PC-9 (cell line): ENCODE data around the gene VDAC2. TPM values are rescaled to one million over a fixed set of nuclear protein-coding genes. Genes with fewer than 3 reads are reported as not detected.
A peak's percentile ranks its signal among the peaks of the same experiment; 100 is the strongest.

Source experiments
- Bru-seq: library from RNA; stranded (reverse); fragments of 400-500 nt; gene quantifications from one replicate; lab custom pipeline; 2021; lab: Mats Ljungman, UMichigan
- BruChase-seq, 2 experiments: library from RNA; stranded (reverse); fragments of 400-500 nt; gene quantifications; one replicate each; lab custom pipeline; 2021; lab: Mats Ljungman, UMichigan
- BruUV-seq: library from RNA; stranded (reverse); fragments of 400-500 nt; replicated peaks from 2 replicates; lab custom pipeline; 2021; lab: Mats Ljungman, UMichigan
- CTCF ChIA-PET: fragments of 300-600 bp; sonication (Branson Sonifier 250); formaldehyde crosslinking; loops from one replicate; lab custom pipeline; 2022; ENCODE audit warnings: antibody characterized with exemption; lab: Charles Lee
- POLR2A ChIA-PET: fragments of 300-600 bp; sonication (Branson Sonifier 250); formaldehyde crosslinking; loops from one replicate; lab custom pipeline; 2022; ENCODE audit warnings: antibody characterized with exemption; ENCODE audit not compliant: unreplicated experiment; lab: Charles Lee
- DNase-seq, 2 experiments: peaks; one replicate each; pipeline versions ENCODE4 v3.0.0 to v3.0.0-alpha.2; 2015 to 2022; ENCODE audit warnings: mixed read lengths in 1 of 2
- H2AFZ ChIP-seq: fragments of 200-600 bp; sonication (generic); 2 replicates; pipeline ENCODE4 v1.8.1; 2017; ENCODE audit warnings: antibody characterized with exemption
- H3F3A ChIP-seq: fragments of 200-600 bp; sonication (generic); 2 replicates; pipeline ENCODE4 v1.8.1; 2017; ENCODE audit warnings: antibody characterized with exemption, mild to moderate bottlenecking, low read depth; ENCODE audit not compliant: insufficient read depth
- H3K27ac ChIP-seq: fragments of 200-600 bp; sonication (generic); 2 replicates; pipeline ENCODE4 v1.6.1; 2016; ENCODE audit warnings: mixed run types
- H3K27me3 ChIP-seq: fragments of 200-600 bp; sonication (generic); 2 replicates; pipeline ENCODE4 v1.6.1; 2016; ENCODE audit warnings: low read depth, mixed run types; ENCODE audit not compliant: insufficient read depth
- H3K36me3 ChIP-seq: fragments of 200-600 bp; sonication (generic); 2 replicates; pipeline ENCODE4 v1.6.1; 2016; ENCODE audit warnings: low read depth, mixed run types
- H3K4me1 ChIP-seq: fragments of 200-600 bp; sonication (generic); replicated peaks from 2 replicates; pipeline ENCODE4 v1.6.1; 2016; ENCODE audit warnings: mixed run types; ENCODE audit not compliant: insufficient read depth
- H3K4me2 ChIP-seq: fragments of 200-600 bp; sonication (generic); 2 replicates; pipeline ENCODE4 v1.6.1; 2017; ENCODE audit warnings: mixed run types
- H3K4me3 ChIP-seq: fragments of 200-600 bp; sonication (generic); 2 replicates; pipeline ENCODE4 v1.6.1; 2016; ENCODE audit warnings: mixed run types
- H3K79me2 ChIP-seq: fragments of 200-600 bp; sonication (generic); 2 replicates; pipeline ENCODE4 v1.6.1; 2017; ENCODE audit warnings: low read depth, mixed run types
- H3K9me2 ChIP-seq: fragments of 200-600 bp; sonication (generic); 2 replicates; pipeline ENCODE4 v1.8.1; 2017; ENCODE audit warnings: mild to moderate bottlenecking; ENCODE audit not compliant: insufficient read depth
- H3K9me3 ChIP-seq: fragments of 200-600 bp; sonication (generic); 2 replicates; pipeline ENCODE4 v1.8.1; 2016; ENCODE audit warnings: low read depth; ENCODE audit not compliant: insufficient read depth
- H4K20me1 ChIP-seq: fragments of 200-600 bp; sonication (generic); 2 replicates; pipeline ENCODE4 v1.8.1; 2017; ENCODE audit not compliant: insufficient read depth
- CTCF ChIP-seq: fragments of 200-600 bp; sonication (generic); conservative IDR thresholded peaks from 2 replicates; pipeline ENCODE4 v1.6.1; 2017; ENCODE audit warnings: mixed run types, antibody characterized with exemption, mild to moderate bottlenecking, moderate library complexity
- EZH2 ChIP-seq: fragments of 200-600 bp; sonication (generic); IDR thresholded peaks from 2 replicates; pipeline ENCODE4 v1.8.0; 2017; ENCODE audit warnings: antibody characterized with exemption, low read depth
- intact Hi-C: fragments of 100-400 bp; cut with micrococcal nuclease; formaldehyde crosslinking; loops from one replicate; pipeline ENCODE4 v1.10.0; 2022; ENCODE audit not compliant: unreplicated experiment
- long read RNA-seq: library from polyadenylated mRNA; stranded (forward); transcript quantifications from one replicate; pipeline ENCODE4 v2.0.0, GENCODE V29; 2022
- total RNA-seq: library from RNA; stranded (reverse); gene quantifications from 2 replicates; pipeline ENCODE4 v1.2.3, GENCODE V29; 2021

VDAC2 gene
- 241 and 243 TPM in 2 replicates for total RNA-seq
- Bru-seq, nascent RNA: percentile 98 among the genes with signal in this experiment
- BruChase-seq, experiment 1, labeled RNA remaining after a 2-hour chase: percentile 94 among the genes with signal in this experiment
- BruChase-seq, experiment 2, labeled RNA remaining after a 6-hour chase: percentile 97 among the genes with signal in this experiment
- long read RNA-seq, transcript VDAC2-203 (10 exons, 1,557 nt): major isoform, 454 of 536 reads
- long read RNA-seq, partial matches to known transcripts: 18 of 536 reads
- long read RNA-seq, other reads (novel, unspliced or antisense): 62 of 536 reads

- intact Hi-C loops: loop anchor here (1.0 kb wide), 3 partner anchors 15 to 22 kb away; no protein-coding TSS in a partner anchor
Measured at GRCh38 chr10:75210282-75211006, at the start of gene VDAC2. TSS of gene VDAC2 (plus strand) at chr10:75210796. CDS start at chr10:75211159, 363 bp downstream.

GRCh38 chr10:75165684-75166622 lies 44.6 kb upstream of the VDAC2 start:
- CTCF ChIA-PET: no interaction called here

More at GRCh38 chr10:75210282-75211006, at the start of gene VDAC2:
- peaks cover 26% of the 10 kb centered on the region for H3K36me3 ChIP-seq
- ChIA-PET POLR2A (interaction anchor here (0.5 to 0.8 kb wide), 8 partner anchors 8 to 1211 kb away, joined by 3 to 19 read pairs (median 3); no protein-coding TSS in a partner anchor), CTCF (interaction anchor here (1.4 to 1.8 kb wide), 3 partner anchors 22 to 26 kb away, joined by 4 to 23 read pairs (median 10); partner anchors contain the start of gene COMTD1)
- H3F3A ChIP-seq: peaks cover 45% of the 10 kb centered on the region
- H3K4me3 ChIP-seq: peak within 1 kb of the TSS; percentile 77
- peaks cover 33% of the 10 kb centered on the region for H3K4me1 ChIP-seq
- TF ChIP-seq CTCF (no peak), EZH2 (no peak)
- H4K20me1 ChIP-seq: peaks cover 23% of the 10 kb centered on the region
- H3K9me3 ChIP-seq: no peaks in the 10 kb centered on the region
- no peaks in the 10 kb centered on the region for H3K9me2 ChIP-seq
- peak within 1 kb of the TSS; percentile 93 for H2AFZ ChIP-seq
- peak; percentile 62 to 94 for DNase-seq
- peaks cover 47% of the 10 kb centered on the region for H3K79me2 ChIP-seq
- H3K27ac ChIP-seq: peak within 1 kb of the TSS; percentile 86
- BruUV-seq: no TSS peak
- no peaks in the 10 kb centered on the region for H3K27me3 ChIP-seq
- peak within 1 kb of the TSS; percentile 99 for H3K4me2 ChIP-seq

More at GRCh38 chr10:75165684-75166622, 44.6 kb upstream of the VDAC2 start:
- Histone ChIP-seq H3K4me2 (0 out of 2 replicates have a peak overlapping the region, but pooled peaks have one; percentile 6), H3F3A (peaks cover 10% of the 10 kb centered on the region; the same call in 1 of the 2 replicates), H3K9me2 (no peaks in the 10 kb centered on the region), H3K36me3 (peaks cover 6% of the 10 kb centered on the region; the same call in 1 of the 2 replicates), H4K20me1 (peaks cover 13% of the 10 kb centered on the region), H3K27ac (0 out of 2 replicates have a peak overlapping the region, but pooled peaks have one; percentile 16), H3K4me3 (no peak overlapping the region), H3K4me1 (peaks cover 10% of the 10 kb centered on the region), H3K27me3 (no peaks in the 10 kb centered on the region), H2AFZ (no peak overlapping the region), H3K79me2 (no peaks in the 10 kb centered on the region), H3K9me3 (no peaks in the 10 kb centered on the region)
- TF ChIP-seq CTCF (no peak), EZH2 (no peak)
- no peak for DNase-seq
- BruUV-seq: no TSS peak
- POLR2A ChIA-PET: no interaction called here
- intact Hi-C loops: no loop called here
